Stomach (tissue), 9 donors: ENCODE results near the gene MYPN. TPM values are rescaled to one million over a fixed set of nuclear protein-coding genes. Genes with fewer than 3 reads are reported as not detected.

Source experiments
- DNase-seq, 2 donors: peaks; one replicate each; pipeline versions ENCODE4 v3.0.0 to v3.0.0-alpha.2; 2013 to 2019
- H3K27ac ChIP-seq, 5 donors: fragments of 200-600 bp in 4 of 5; sonication (generic) in 4 of 5; one replicate each; pipeline ENCODE4 v1.5.1; 2013 to 2019; ENCODE audit warnings: mild to moderate bottlenecking in 1 of 5, moderate library complexity in 1 of 5
- H3K27me3 ChIP-seq, 3 donors: fragments of 200-600 bp; sonication (generic); one replicate each; pipeline ENCODE4 v1.5.1; 2017 to 2019; ENCODE audit warnings: mixed run types in 1 of 3
- H3K36me3 ChIP-seq, 4 donors: fragments of 200-600 bp; sonication (generic); 1 replicate in 3 of 4; 2 replicates in 1 of 4; pipeline ENCODE4 v1.5.1; 2016 to 2019
- H3K4me1 ChIP-seq, 4 donors: fragments of 200-600 bp; sonication (generic); one replicate each; pipeline ENCODE4 v1.5.1; 2016 to 2019
- H3K4me3 ChIP-seq, 4 donors: fragments of 200-600 bp; sonication (generic) in 3 of 4; one replicate each; pipeline ENCODE4 v1.5.1; 2016 to 2019; ENCODE audit warnings: mild to moderate bottlenecking in 1 of 4
- H3K9me3 ChIP-seq, 4 donors: fragments of 200-600 bp; sonication (generic); one replicate each; pipeline ENCODE4 v1.5.1; 2016 to 2019
- EP300 ChIP-seq: sonication (generic); formaldehyde crosslinking; IDR thresholded peaks from one replicate; pipeline ENCODE4 v1.6.1; 2017; ENCODE audit warnings: antibody characterized with exemption
- POLR2A ChIP-seq, 4 donors: fragments of 450-650 bp; IDR thresholded peaks; one replicate each; pipeline ENCODE4 v1.6.1; 2016; ENCODE audit warnings: antibody characterized with exemption in 4 of 4, control low read depth in 2 of 4, mild to moderate bottlenecking in 1 of 4, moderate library complexity in 1 of 4
- POLR2AphosphoS5 ChIP-seq, 3 donors: sonication (generic); formaldehyde crosslinking; IDR thresholded peaks; one replicate each; pipeline ENCODE4 v1.6.1; 2016; ENCODE audit warnings: antibody characterized with exemption in 3 of 3
- WGBS, 5 donors: extraction: QIAGEN DNeasy Blood & Tissue Kit in 3 of 5; methylation state at CpG; one replicate each; pipeline versions ENCODE4 v1.1.5 to v1.1.7; 2013 to 2018; 5-methylcytosine and 5-hydroxymethylcytosine counted together
- intact Hi-C: fragments of 100-400 bp; cut with DNase I; formaldehyde crosslinking; loops from one replicate; pipeline ENCODE4 v1.15.1; 2023; ENCODE audit warnings: low total_unique reads
- polyA plus RNA-seq, 3 donors: library from polyadenylated mRNA; stranded (reverse); fragments of 200-250 nt; gene quantifications; one replicate each; pipeline ENCODE4 v1.2.3, GENCODE V29; 2013
- total RNA-seq, 5 donors: library from RNA; depleted of rRNA; stranded (reverse); fragments of >200 nt; gene quantifications; one replicate each; pipeline versions ENCODE4 v1.1.0 to v1.2.3, GENCODE V29; 2014 to 2016
- TF ChIP-seq, protein P1 (sequence below), 7 experiments: fragments of 450-650 bp in 4 of 7; fragments of 200-600 bp in 3 of 7; sonication (generic) in 3 of 7; IDR thresholded peaks; one replicate each; pipeline ENCODE4 v1.5.1; 2016 to 2019; ENCODE audit warnings: antibody characterized with exemption in 7 of 7, control low read depth in 2 of 7, mild to moderate bottlenecking in 1 of 7
- donor health status: healthy with polysubstance abuse.
- donor health status: Bipolar disorder and iron deficiency.
- donor health status: healthy.

Gene MYPN
- total and polyA plus RNA-seq, 8 donors: 0.06 to 0.76 (median 0.40) TPM; not detected in 4

DNA sequence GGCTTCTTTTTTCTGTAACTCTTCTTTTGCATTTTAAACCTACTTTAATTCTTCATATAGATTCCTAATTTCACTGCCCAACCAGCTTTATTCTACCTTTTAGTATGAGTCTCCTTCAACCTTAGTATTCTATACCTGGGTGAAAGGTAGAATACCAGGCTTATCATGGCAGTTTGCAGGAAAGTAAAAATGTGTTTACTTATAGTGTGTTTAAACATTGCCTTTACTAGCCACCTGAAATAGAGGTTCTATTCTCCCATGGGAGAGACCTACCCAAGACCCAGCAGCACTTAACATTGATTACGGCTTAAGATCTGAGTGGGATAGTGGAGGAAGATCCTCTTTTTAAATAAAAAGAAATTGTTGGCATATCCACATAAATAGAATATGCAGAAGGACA, 1.6 kb upstream of the MYPN start:
- intact Hi-C loops: no loop called here
- DNase-seq: peak in 1 of 2 donors; percentile 43
- Histone ChIP-seq H3K4me1 (peaks cover 0 to 17% (median 4%) of the 10 kb centered on the region in 4 donors), H3K4me3 (no peak overlapping the region), H3K27ac (peak overlapping the region in 1 of 5 donors; percentile 52), H3K36me3 (no peaks in the 10 kb centered on the region), H3K27me3 (no peaks in the 10 kb centered on the region), H3K9me3 (no peaks in the 10 kb centered on the region)
- TF ChIP-seq POLR2AphosphoS5 (IDR thresholded peaks at IDR 0.05): no peak
- TF ChIP-seq, protein P1, sequence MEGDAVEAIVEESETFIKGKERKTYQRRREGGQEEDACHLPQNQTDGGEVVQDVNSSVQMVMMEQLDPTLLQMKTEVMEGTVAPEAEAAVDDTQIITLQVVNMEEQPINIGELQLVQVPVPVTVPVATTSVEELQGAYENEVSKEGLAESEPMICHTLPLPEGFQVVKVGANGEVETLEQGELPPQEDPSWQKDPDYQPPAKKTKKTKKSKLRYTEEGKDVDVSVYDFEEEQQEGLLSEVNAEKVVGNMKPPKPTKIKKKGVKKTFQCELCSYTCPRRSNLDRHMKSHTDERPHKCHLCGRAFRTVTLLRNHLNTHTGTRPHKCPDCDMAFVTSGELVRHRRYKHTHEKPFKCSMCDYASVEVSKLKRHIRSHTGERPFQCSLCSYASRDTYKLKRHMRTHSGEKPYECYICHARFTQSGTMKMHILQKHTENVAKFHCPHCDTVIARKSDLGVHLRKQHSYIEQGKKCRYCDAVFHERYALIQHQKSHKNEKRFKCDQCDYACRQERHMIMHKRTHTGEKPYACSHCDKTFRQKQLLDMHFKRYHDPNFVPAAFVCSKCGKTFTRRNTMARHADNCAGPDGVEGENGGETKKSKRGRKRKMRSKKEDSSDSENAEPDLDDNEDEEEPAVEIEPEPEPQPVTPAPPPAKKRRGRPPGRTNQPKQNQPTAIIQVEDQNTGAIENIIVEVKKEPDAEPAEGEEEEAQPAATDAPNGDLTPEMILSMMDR (IDR thresholded peaks at IDR 0.05): no peak
- TF ChIP-seq POLR2A (IDR thresholded peaks at IDR 0.05): no peak
- TF ChIP-seq EP300: no peak
- WGBS, 5 donors: 29 to 68% (median 59%) methylated on average over 1 of the region's 1 CpG

- Histone ChIP-seq H3K36me3 (no peaks in the 10 kb centered on the region), H3K4me3 (no peak overlapping the region), H3K9me3 (no peaks in the 10 kb centered on the region), H3K27me3 (no peaks in the 10 kb centered on the region), H3K4me1 (peaks cover 0 to 17% (median 4%) of the 10 kb centered on the region in 4 donors), H3K27ac (no peak overlapping the region)
- 50 to 69% (median 57%) methylated on average over 3 of the region's 3 CpGs for WGBS, 5 donors
- no peak for DNase-seq
- intact Hi-C loops: no loop called here
- TF ChIP-seq POLR2A (IDR thresholded peaks at IDR 0.05) (no peak), POLR2AphosphoS5 (IDR thresholded peaks at IDR 0.05) (no peak)
- TF ChIP-seq, protein P1 (IDR thresholded peaks at IDR 0.05): no peak
These were observed 1.2 kb upstream of the MYPN start for GRCh38 chr10:68108051-68108450.

DNA sequence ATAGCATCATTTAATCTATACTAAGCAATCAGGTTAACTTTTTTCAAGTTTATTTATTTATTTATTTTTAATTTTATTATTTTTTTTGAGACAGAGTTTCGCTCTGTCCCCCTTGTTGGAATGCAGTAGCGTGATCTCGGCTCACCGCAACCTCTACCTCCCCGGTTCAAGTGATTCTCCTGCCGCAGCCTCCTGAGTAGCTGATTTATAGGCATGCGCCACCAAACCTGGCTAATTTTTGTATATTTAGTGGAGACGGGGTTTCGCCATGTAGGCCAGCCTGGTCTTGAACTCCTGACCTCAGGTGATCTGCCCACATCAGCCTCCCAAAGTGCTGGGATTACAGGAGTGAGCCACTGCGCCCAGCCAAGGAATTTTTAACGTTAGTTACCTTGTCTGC, 635 bp upstream of the MYPN start:
- 92 to 96% (median 95%) methylated on average over 11 of the region's 11 CpGs for WGBS, 5 donors
- H3K4me3 ChIP-seq: no peak overlapping the region
- no peak for TF ChIP-seq POLR2A (IDR thresholded peaks at IDR 0.05)
- no peak for TF ChIP-seq EP300
- TF ChIP-seq POLR2AphosphoS5 (IDR thresholded peaks at IDR 0.05): no peak
- no peak overlapping the region for H3K27ac ChIP-seq
- no peak for DNase-seq
- no peaks in the 10 kb centered on the region for H3K36me3 ChIP-seq
- peaks cover 0 to 17% (median 4%) of the 10 kb centered on the region in 4 donors for H3K4me1 ChIP-seq
- H3K27me3 ChIP-seq: no peaks in the 10 kb centered on the region
- intact Hi-C loops: no loop called here
- H3K9me3 ChIP-seq: no peaks in the 10 kb centered on the region

DNA sequence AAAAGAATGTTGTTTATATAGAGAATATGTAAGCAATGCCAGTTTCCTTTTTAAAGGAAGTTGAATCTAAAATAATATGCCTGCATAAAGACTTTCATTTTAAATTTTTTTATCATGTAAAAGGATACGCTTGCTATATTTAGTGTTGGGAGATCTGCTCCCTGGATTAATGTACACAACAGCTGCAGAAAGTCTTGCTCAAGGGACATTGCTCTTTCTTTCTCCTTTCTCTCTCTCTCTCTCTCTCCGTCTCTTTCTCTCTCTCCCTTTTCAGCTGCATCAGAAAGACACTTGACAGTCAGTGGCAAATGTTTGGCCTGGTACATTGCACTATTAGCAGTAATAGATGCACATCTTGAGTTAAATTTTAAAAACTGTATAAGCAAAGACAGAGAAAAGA, 739 bp downstream of the MYPN start:
- no peaks in the 10 kb centered on the region for H3K36me3 ChIP-seq
- DNase-seq: peak in 1 of 2 donors; percentile 26
- WGBS, 5 donors: 24 to 59% (median 27%) methylated on average over 2 of the region's 2 CpGs
- H3K9me3 ChIP-seq: no peaks in the 10 kb centered on the region
- H3K27ac ChIP-seq: no peak overlapping the region
- H3K4me3 ChIP-seq: no peak overlapping the region
- TF ChIP-seq EP300 (no peak), POLR2AphosphoS5 (IDR thresholded peaks at IDR 0.05) (no peak), POLR2A (IDR thresholded peaks at IDR 0.05) (no peak)
- TF ChIP-seq, protein P1 (IDR thresholded peaks at IDR 0.05): no peak
- intact Hi-C loops: no loop called here
- no peaks in the 10 kb centered on the region for H3K27me3 ChIP-seq
- peaks cover 0 to 17% (median 4%) of the 10 kb centered on the region in 4 donors for H3K4me1 ChIP-seq

- no peaks in the 10 kb centered on the region for H3K27me3 ChIP-seq
- 68 to 100% (median 90%) methylated on average over 2 of the region's 2 CpGs for WGBS, 5 donors
- TF ChIP-seq, protein P1 (IDR thresholded peaks at IDR 0.05): no peak
- TF ChIP-seq POLR2A (IDR thresholded peaks at IDR 0.05): no peak
- TF ChIP-seq EP300: no peak
- TF ChIP-seq POLR2AphosphoS5 (IDR thresholded peaks at IDR 0.05): no peak
- no peaks in the 10 kb centered on the region for H3K36me3 ChIP-seq
- no peak for DNase-seq
- intact Hi-C loops: no loop called here
- peaks cover 0 to 17% (median 4%) of the 10 kb centered on the region in 4 donors for H3K4me1 ChIP-seq
- H3K9me3 ChIP-seq: no peaks in the 10 kb centered on the region
- H3K27ac ChIP-seq: no peak overlapping the region
- no peak overlapping the region for H3K4me3 ChIP-seq
These were observed 2.3 kb downstream of the MYPN start for GRCh38 chr10:68111584-68111983.
